ENCODE measurements around the gene CMSS1. TPM values are rescaled to one million over a fixed set of nuclear protein-coding genes. Genes with fewer than 3 reads are reported as not detected.

CMSS1 gene
- total and polyA plus RNA-seq, 11 donors = 13.5 to 48.4 (median 34.8) TPM

DNA sequence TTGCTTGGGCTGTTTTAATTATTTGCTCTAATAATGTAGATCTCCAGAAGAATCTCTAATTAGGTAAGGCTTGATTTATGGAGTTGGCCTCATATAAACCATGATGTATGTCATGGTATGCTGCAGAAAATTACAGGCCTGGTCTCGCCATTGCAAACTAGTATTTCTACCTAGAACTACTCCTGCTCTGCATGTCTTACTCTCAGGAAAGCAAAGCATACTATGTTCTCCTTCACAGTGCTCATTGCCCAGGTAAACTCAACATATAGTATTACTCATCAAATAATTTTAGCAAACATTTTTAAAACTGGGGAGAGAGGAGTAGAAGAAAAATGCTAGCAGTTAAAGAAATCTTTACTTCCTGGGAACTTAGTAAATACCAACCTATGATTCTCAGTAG is 205.9 kb downstream of the CMSS1 start:
- no peaks in the 10 kb centered on the region for H3K36me3 ChIP-seq
- no peak for DNase-seq
- 90 to 100% (median 98%) methylated on average over 1 of the region's 1 CpG for WGBS, 4 donors
- H3K27me3 ChIP-seq = no peaks in the 10 kb centered on the region
- peaks cover 0 to 35% (median 14%) of the 10 kb centered on the region in 12 donors for H3K4me1 ChIP-seq
- H3K27ac ChIP-seq = peak overlapping the region in 4 of 12 donors; percentile 55 to 72 (median 60)
- no peak for TF ChIP-seq POLR2A (IDR thresholded peaks at IDR 0.05)
- TF ChIP-seq, protein P1, sequence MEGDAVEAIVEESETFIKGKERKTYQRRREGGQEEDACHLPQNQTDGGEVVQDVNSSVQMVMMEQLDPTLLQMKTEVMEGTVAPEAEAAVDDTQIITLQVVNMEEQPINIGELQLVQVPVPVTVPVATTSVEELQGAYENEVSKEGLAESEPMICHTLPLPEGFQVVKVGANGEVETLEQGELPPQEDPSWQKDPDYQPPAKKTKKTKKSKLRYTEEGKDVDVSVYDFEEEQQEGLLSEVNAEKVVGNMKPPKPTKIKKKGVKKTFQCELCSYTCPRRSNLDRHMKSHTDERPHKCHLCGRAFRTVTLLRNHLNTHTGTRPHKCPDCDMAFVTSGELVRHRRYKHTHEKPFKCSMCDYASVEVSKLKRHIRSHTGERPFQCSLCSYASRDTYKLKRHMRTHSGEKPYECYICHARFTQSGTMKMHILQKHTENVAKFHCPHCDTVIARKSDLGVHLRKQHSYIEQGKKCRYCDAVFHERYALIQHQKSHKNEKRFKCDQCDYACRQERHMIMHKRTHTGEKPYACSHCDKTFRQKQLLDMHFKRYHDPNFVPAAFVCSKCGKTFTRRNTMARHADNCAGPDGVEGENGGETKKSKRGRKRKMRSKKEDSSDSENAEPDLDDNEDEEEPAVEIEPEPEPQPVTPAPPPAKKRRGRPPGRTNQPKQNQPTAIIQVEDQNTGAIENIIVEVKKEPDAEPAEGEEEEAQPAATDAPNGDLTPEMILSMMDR (IDR thresholded peaks at IDR 0.05) = no peak
- intact Hi-C loops (cut with DNase I) = no loop called here
- no peak overlapping the region for H3K4me3 ChIP-seq
- ATAC-seq = no peak
- H3K9me3 ChIP-seq = no peaks in the 10 kb centered on the region

DNA sequence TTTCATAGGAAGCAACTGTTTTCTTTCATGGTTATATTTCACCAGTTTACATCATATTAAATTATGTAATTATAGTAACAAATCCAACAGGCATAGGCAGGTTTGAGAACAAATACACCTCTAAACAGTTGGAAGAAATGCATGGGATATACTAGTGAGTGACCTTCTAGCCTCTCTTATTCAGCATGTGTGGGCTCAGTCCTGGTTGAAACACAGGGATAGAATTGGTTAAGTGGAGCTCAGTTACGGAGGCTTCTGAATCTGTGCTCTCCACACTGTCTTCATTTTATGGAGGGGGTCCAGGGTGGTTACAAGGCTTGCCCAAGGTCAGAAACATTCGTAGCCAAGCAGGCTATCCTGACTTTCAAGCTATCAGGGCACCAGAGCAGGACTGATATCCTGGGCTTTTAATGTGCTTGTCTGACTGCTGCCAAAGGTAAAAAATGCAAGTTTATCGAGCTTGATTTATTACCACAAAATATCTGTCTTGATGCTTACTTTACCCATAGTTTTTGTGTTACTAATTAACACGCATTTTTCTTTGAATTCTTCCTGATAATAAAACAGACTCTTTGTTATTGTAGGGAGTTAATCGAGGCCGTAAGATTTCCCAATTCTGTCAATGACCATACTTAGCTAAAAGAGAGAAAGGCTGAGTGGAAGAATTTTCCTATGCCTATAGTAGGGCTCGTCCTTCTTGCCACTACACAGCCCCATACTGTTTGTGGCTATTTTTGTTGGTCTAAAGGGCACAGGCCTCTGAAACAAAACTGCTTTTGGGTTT is 207.1 kb downstream of the CMSS1 start:
- TF ChIP-seq POLR2A (IDR thresholded peaks at IDR 0.05) = no peak
- TF ChIP-seq, protein P1 (IDR thresholded peaks at IDR 0.05) = no peak
- H3K27ac ChIP-seq = peak overlapping the region in 11 of 12 donors; percentile 1 to 72 (median 59)
- no peaks in the 10 kb centered on the region for H3K27me3 ChIP-seq
- H3K9me3 ChIP-seq = no peaks in the 10 kb centered on the region
- ATAC-seq (peak; percentile 58 to 75 (median 66)), DNase-seq (no peak)
- intact Hi-C loops (cut with DNase I) = no loop called here
- 59 to 69% (median 62%) methylated on average over 7 of the region's 7 CpGs for WGBS, 4 donors
- H3K4me3 ChIP-seq = no peak overlapping the region
- peaks cover 0 to 35% (median 14%) of the 10 kb centered on the region in 12 donors for H3K4me1 ChIP-seq
- no peaks in the 10 kb centered on the region for H3K36me3 ChIP-seq

DNA sequence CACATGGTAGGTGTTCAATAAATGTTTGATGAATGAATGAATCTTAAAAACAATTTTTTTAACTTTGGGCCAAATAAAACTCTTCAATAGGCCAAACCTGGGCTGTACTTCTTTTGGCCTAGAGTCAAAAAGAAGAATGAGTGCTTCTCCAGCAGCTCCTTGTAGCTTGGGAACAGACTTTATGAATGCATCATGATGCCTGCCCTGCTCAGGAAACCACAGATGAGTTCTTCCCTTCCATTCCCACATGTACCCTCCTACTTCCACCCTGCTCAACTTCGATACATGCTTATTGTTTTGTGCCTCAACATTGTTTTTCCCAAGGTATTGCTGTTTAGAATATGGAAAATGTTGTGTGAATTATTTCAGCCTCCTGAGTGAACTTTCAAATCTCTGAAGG is 209.7 kb downstream of the CMSS1 start:
- no peaks in the 10 kb centered on the region for H3K36me3 ChIP-seq
- no peaks in the 10 kb centered on the region for H3K27me3 ChIP-seq
- ATAC-seq (no peak), DNase-seq (no peak)
- H3K9me3 ChIP-seq = no peaks in the 10 kb centered on the region
- H3K4me3 ChIP-seq = no peak overlapping the region
- no peak overlapping the region for H3K27ac ChIP-seq
- TF ChIP-seq, protein P1 (IDR thresholded peaks at IDR 0.05) = no peak
- TF ChIP-seq POLR2A (IDR thresholded peaks at IDR 0.05) = no peak
- intact Hi-C loops (cut with DNase I) = no loop called here
- WGBS, 4 donors = 58 to 79% (median 66%) methylated on average over 1 of the region's 1 CpG
- peaks cover 0 to 40% (median 13%) of the 10 kb centered on the region in 12 donors for H3K4me1 ChIP-seq

DNA sequence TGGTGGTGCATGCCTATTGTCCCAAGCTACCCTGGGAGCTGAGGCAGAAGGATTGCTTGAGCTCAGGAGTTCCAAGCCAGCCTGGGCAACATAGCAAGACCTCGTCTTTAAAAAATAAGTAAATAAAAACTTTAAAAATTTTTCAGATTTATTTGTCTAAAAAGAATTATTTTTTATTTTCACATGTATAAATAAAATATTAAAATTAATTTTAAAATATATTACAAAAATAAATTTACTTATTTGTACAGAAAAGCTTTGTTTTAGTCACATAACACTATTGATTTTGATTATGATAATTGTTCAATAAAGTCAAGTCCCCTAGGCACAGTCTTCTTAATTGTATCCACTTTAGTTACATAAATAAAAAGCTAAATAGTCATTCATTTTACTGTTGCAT is 211.4 kb downstream of the CMSS1 start:
- WGBS, 4 donors = 95 to 98% (median 96%) methylated on average over 1 of the region's 1 CpG
- TF ChIP-seq, protein P1 (IDR thresholded peaks at IDR 0.05) = no peak
- no peak for TF ChIP-seq POLR2A (IDR thresholded peaks at IDR 0.05)
- intact Hi-C loops (cut with DNase I) = no loop called here

More for the DNA sequence above, 211.4 kb downstream of the CMSS1 start:
- H3K36me3 ChIP-seq = no peaks in the 10 kb centered on the region
- no peak overlapping the region for H3K27ac ChIP-seq
- H3K4me1 ChIP-seq = peaks cover 0 to 40% (median 15%) of the 10 kb centered on the region in 12 donors
- H3K27me3 ChIP-seq = no peaks in the 10 kb centered on the region
- no peak overlapping the region for H3K4me3 ChIP-seq
- ATAC-seq (no peak), DNase-seq (no peak)
- no peaks in the 10 kb centered on the region for H3K9me3 ChIP-seq

Measured in heart left ventricle (tissue), 16 donors.